Hematopoietic multipotent progenitor cell treated with erythropoietin and hydrocortisone succinate and interleukin-3 and kit ligand, for 6 days (in vitro differentiated cells): ENCODE results near the gene IL26.

Experiments used
- DNase-seq: peaks from one replicate; pipeline ENCODE4 v3.0.0-alpha.2; 2015

IL26 gene

DNA sequence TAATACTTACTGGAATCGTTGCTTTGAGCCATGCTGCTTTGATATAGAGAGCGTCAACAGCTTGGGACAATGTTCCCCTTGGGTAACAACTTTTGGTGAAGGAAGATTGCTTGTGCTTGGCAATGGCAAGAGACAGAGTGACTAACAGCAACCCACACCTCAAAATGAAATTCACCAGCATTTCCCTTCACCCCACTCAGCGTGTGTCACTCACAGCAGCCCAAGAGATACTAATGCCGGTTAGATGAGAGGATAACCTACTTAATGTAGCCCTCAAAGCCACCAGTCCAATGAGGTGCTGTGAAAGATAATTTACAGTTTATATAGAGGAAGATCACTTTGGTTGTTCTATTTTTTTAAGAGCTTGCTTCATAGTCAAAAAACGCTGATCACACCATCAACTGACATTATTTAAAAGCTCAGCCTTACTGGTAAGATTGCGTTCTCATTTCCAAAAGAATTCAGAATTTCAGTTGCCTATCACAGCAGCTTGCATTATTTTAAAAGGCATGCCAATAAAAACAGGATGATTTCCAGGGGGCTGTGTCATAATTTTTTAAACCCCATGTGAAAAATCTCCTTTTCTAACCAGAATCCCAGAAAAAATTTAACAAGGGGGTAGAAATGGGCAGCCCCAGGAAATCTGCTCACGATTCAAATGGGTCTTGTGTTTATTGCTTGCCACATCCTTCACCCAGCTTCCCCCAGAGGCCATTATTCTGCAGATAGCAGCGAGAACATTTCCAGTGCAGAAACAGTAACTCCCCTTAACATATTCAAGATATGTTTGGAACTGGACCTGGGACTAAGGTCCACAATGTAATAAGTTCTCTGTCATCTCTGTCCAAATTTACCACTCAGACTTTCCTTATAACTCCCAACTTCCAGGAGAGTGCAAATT lies at the start of gene IL26:
IL26 (minus strand) TSS at position 235 of the 901 bp plus-strand sequence; CDS start at position 181, 54 bp downstream.
- no peak for DNase-seq

DNA sequence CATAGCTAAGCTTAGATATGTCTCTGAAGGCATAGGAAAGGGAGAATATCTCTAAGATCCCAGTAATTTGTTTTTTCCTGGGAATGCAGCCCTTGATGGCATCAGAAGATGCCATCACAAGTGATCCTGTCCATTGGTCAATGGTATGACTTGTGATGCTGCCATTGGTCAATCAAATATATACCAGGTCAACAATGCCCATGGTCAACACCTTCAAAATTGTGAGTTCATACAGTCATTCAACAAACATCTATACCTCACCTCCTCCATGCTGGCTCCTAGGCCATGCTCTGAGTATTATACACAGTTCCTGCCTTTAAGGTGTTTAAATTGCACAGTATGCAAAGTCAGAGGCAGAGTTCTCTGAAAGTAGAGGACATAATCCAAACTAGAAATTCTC lies 47.1 kb upstream of the IL26 start:
- no peak for DNase-seq

DNA sequence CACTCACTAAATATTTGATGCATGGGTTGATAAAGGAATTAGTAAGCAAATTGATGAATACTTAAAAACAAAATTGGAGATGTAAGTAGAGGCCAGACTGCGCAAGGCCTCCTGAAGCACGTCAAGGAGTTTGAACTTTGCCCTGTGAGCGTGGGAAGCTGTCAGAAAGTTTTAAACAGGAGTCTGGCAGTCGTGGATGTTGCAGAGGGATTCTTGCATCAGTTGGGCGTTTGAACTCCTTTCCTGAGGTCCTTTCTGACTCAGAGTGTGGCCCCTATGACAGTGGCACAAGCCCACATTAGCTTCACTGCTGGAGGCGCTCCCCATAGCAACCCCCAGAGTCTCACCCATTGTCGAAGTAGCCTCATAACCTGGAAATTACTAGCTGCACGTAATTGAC lies 45.7 kb upstream of the IL26 start:
- no peak for DNase-seq

- no peak for DNase-seq
Measured at GRCh38 chr12:68270358-68270757, 44.7 kb upstream of the IL26 start.

DNA sequence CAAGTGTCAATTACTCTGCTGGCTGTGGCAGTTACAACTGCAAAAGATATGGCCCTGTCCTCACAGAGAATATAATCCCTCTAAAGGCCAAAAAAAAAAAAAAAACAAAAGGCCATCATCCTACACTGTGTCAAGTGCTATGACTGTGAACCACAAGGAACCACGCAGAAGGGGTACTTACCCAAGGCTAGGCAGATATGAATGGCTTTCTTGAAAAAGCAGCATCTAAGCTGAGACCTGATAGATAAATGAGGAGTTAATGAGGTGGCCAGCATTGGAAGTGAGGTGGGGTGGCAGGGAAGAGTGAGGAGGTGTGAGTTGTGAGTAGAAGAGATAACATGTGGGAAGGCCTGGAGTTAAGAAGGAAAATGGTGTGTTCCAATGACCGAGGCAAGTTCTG lies 44.2 kb upstream of the IL26 start:
- no peak for DNase-seq

GRCh38 chr12:68268967-68269366 lies 43.4 kb upstream of the IL26 start:
- DNase-seq: no peak

GRCh38 chr12:68267892-68268396 lies 42.3 kb upstream of the IL26 start:
- DNase-seq: peak; percentile 28

- DNase-seq: no peak
Measured at GRCh38 chr12:68264857-68265256, 39.2 kb upstream of the IL26 start.

GRCh38 chr12:68264158-68264855 lies 38.7 kb upstream of the IL26 start:
- no peak for DNase-seq

DNA sequence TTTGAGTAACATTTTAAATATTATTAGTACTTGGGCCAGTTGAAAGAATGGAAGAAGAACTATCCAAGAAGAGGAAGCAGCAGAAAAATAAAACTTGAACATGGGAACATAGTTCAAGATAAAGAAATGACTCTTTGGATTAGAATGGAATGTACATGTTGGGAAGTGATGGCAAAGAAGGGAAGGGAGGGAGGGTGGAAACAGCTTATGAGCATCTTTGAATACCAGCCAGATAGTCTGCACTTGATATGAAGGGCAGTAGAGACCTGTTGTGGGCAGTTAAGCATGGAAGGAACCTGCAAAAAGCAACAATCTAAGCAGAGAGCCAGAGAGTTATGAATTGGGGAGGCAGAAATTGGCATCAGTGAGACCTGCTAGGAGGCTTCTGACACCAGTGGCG lies 37.8 kb upstream of the IL26 start:
- no peak for DNase-seq

DNA sequence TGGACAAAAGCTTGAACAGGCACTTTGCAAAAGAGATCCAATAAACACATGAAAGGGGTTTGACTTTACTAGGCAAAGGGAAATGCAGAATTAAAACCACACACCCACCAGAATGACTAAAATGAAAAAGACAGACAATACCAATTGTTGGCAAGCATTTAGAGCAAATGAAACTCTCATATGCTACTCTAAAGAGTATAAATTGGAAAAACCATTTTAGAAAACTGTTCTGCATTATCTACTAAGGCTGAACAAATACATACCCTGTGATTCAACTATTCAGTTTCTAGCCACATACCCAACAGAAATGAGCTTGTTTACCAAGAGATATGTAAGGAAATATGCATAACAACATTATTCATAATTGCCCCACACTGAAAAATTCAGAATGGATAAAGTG lies 36.3 kb upstream of the IL26 start:
- DNase-seq: no peak

DNA sequence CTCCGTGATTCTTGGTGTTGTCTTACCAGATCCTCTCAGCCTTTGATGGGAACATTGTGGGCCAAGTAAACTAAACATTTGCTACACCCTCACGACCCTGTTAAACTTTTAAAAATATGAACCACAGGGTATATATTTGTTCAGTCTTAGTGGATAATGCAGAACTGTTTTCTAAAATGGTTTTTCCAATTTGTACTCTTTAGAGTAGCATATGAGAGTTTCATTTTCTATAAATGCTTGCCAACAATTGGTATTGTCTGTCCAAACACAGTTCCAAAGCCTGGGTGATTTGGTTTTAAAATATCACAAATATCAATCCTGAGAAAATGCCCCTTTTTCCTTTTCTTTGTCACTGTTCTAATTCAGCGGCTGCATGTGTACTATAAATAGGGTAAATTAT lies 34.5 kb upstream of the IL26 start:
- DNase-seq: no peak

DNA sequence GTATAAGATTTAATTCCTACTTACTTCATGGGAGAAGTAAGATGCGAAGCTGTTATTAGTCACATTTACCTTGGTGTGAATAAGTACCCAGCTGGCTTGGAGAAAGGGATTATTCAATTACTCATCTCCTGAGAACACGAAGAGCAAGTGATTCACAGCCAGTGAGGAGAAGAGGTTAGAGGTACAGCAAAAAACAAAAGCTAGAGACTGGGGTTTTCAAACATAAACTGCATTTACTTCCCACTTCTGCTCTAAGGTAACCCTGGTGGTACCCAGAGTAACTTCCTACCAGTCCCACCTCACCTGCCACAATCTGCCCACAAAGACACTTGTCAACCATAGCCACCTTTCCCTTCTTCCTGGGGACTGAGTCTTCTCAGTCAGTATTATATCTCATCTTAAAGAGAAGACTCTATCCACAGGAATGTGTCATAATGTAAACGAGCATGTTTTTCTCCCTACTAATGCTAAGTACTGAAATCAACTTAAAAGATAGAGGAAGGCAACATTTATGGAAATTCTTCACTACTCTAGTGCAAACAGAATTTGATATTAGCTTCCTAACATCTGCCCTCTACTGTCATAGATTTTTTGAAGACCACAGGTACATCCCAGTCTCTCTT lies 33.8 kb upstream of the IL26 start:
- DNase-seq: no peak

DNA sequence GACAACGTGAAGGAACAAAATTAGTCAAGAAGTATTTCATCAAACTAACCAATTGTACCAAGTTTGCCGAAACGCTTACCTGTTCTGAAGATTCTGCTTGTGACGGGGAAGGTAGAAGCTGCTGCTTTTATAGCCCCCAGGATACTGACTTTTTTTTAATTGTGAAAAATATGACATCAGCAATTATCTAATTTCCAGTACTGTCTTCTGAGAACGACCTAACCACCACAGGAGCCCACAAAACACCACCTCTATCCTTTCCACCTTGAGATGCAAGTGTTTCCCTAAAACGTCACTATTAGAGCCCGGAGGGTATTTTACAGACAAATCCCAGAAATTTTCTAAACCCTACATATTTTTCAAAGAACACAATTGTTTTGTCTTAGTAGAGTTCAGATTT lies 27.9 kb upstream of the IL26 start, which contains the start of gene IL22:
IL22 (minus strand) TSS at position 101 of the 400 bp plus-strand sequence. CDS start 156 bp downstream, outside the sequence.
- DNase-seq: no peak

DNA sequence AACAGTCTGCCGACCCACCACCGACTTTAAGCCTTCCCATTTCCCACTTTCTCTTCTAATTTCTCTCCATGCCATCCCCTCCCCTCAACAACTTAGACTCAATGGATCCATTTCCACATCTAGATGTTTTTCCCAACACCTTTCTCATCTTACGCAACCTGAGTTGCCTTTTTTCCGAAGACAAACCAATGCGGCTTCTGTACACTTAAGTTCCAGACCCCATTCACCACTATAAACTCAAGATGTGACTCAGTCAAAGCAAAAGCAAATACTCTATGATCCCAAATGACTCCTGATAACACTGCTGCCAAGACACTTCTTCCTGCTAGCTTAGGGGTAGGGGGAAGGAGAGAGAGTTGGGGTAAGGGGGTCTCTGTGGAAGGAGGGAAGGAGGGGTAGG lies 26.5 kb upstream of the IL26 start:
- DNase-seq: no peak

DNA sequence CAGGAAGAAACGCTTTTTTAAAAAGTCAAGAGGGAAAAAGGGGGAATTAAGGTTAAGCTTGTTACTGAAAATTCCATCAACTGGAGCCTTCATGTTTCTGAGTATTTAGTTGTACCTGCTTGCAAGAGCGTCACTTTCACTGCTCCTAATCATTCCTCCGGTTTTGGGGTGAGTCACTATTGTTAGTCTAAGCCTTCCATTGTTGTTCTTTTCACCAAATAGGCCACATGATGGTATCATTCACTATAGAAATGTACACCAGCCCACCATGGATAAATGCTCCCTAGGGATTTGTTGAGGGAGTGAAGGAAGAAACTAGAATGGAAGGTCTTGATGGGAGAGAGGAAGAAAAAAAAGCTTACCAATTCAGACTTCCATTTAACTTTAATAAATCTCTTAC lies 24.8 kb upstream of the IL26 start:
- no peak for DNase-seq

GRCh38 chr12:68247785-68248184 lies 22.2 kb upstream of the IL26 start:
- DNase-seq: no peak

DNA sequence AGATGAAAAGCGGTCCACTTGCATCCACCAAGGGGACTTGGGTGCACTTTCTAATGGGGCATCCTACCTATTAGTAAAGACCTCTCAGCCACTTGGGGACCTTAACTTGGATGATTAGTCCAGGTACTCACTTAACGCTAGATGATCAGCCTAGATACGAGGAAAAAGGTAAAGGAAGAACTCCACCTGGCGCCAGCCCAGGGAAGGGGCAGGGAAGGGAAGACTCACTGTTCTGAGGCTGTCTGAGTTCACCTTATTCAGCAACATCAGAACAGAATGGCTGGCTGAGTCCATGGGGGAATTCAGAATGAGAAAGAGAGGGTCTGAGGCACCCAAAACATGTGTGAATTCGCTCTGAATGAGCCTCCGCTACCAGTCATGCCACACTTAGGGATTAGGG lies 20.7 kb upstream of the IL26 start:
- DNase-seq: no peak

DNA sequence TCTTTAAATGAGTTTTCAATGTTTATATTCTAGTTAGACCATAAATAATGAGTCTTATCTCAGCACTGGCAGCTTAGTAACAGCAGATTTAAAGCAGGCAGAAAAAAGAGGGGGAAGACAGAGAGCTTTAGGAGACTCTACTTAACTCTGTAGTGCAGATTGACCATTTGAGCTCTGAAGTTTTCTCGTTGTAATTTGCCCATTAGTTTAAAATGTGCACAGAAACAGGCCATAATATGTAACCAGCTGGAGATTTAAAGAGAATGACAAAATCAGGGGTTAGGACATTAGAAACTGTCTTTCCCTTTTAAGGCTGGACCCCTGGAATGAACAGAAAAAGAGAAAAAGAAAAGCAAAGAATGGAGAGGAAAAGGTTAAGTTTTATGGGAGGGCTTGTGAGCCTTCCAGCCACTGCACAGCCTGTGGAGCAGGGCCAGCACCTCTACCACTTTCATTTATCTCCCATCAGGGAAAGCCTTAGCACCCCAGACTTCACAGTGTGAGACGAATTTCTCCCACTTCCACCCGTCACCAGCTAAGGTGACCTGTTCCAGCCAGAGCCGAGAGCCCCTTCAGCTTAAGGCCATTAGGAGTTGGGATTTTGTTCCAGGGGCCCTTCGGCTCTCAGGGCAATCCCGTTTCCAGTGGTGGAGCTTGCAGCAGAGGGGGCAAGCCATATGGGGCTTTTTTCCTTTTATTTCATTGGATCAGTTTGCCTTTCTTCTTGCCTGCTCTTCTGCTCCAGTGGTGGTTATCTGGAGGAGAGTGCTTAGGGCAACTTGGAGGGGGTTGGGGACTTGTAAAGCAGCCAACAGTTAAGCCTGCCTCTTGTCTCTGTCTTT lies 19.8 kb upstream of the IL26 start:
- peak; percentile 18 for DNase-seq

GRCh38 chr12:68242777-68243176 lies 17.2 kb upstream of the IL26 start:
- no peak for DNase-seq

DNA sequence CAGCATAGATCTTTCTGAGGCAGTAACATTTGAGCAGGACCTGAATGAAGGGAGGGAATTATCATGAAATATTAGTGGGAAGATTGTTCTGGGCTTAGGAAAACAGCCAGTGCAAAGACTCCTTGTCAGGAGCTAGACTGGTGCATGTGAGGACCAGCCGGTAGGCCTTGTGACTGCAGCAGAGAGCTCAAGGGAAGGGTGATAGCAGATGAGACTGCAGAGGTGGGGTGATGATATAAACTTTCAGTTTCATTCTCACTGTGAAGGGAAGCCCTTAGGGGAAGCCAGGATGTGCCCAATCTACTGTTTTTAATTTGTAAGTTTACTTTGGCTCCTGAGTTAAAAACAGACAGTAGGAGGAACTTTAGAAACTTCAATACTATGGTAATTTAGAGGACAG lies 15.4 kb upstream of the IL26 start:
- DNase-seq: peak; percentile 50

DNA sequence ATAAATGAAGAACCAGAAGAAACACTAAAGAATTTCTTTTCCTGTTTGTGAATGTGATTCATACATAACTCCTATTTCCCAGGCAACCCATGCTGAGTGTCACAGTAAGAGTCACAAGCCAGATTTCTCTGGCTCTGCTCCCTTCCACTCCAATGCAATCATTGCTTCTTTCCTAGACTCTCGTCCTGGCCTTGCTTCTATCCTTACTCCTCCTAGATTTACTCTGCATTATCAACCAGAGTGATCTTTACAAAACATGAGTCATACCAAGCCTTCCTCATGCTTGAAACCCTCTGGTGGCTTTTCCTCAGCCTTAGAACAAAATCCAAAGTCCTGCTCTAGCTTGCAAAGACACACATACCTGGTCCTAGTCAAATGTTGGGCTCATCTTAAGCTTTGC lies 14.5 kb upstream of the IL26 start:
- DNase-seq: peak; percentile 14
